ENCODE results near the gene LRP1B.

DNA sequence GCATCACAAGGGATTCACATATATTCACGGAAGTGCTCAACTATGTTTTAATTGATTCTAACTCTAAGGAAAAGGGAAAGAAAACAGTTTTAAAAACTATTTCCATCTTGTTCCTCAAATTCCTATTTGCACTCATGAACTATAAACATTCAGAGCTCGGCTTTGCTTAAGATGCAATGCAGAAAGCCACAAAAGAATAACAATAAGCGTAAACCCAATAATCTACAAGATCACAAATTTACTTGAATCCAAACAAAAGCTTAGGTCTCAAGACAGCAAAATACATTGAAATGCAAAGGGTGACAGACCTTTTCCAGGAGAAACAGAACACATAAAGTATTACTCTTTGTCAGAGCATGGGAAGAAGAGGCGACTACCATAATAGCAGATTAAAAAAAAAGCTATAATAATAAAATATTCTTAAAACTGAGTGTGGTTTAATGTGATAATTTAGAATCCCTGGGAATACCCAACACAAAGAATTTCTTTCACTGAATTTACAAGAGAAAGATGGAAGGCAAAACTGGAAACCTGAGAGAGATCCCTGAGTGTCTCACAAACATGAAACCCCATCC lies 1094.9 kb downstream of the LRP1B start:
- TF ChIP-seq POLR2AphosphoS5 (IDR thresholded peaks at IDR 0.05; ENCODE audit: low read depth, low read length) (no peak), POLR2A (IDR thresholded peaks at IDR 0.05; ENCODE audit: low read depth, low read length) (no peak)
